Urinary bladder (tissue), 4 donors: ENCODE results near the gene FBXL19. TPM values are rescaled to one million over a fixed set of nuclear protein-coding genes. Genes with fewer than 3 reads are reported as not detected.
A peak's percentile ranks its signal among the peaks of the same experiment; 100 is the strongest.

Experiments used
- DNase-seq: peaks from one replicate; pipeline ENCODE4 v3.0.0-alpha.2; 2015; ENCODE audit errors: extremely low spot score
- H3K27ac ChIP-seq: one replicate; pipeline ENCODE4 v1.5.1; 2013; ENCODE audit warnings: low read depth, mild to moderate bottlenecking, moderate library complexity
- H3K36me3 ChIP-seq: one replicate; pipeline ENCODE4 v1.6.1; 2013; ENCODE audit warnings: mild to moderate bottlenecking, moderate library complexity; ENCODE audit not compliant: insufficient read depth
- H3K4me1 ChIP-seq: one replicate; pipeline ENCODE4 v1.6.1; 2013; ENCODE audit warnings: mild to moderate bottlenecking, moderate library complexity; ENCODE audit not compliant: insufficient read depth
- H3K4me3 ChIP-seq: one replicate; pipeline ENCODE4 v1.5.1; 2013; ENCODE audit warnings: low read depth, low read length
- WGBS: extraction: QIAGEN DNeasy Blood & Tissue Kit; methylation state at CpG from one replicate; pipeline ENCODE4 v1.1.7; 2013; 5-methylcytosine and 5-hydroxymethylcytosine counted together
- polyA plus RNA-seq: library from polyadenylated mRNA; stranded (reverse); fragments of 200-250 nt; gene quantifications from one replicate; pipeline ENCODE4 v1.2.3, GENCODE V29; 2013
- total RNA-seq: library from RNA; depleted of rRNA; stranded (reverse); fragments of >200 nt; gene quantifications from one replicate; pipeline ENCODE4 v1.2.3, GENCODE V29; 2014
- donor health status: healthy with polysubstance abuse.
- donor health status: healthy.

Gene FBXL19
- total and polyA plus RNA-seq, 2 donors = 9.6 to 15.2 TPM

DNA sequence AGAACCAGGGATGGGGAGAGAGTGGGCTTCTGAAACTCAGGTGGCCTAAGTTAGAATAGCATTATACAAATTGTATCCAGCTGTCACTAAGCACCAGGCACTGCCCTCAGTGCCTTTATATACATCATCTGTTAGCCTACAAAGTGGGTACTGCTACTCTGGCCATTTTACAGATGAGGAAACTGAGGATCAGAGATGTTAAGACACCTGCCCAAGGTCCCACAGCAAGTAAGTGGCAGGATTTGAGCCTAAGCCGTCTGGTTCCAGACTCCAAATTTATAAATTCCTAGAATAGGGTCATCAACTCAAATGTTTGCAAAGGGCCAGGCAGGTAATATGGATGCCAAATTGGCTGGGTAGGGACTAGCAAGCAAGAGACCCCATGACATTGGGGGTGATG, 27.8 kb downstream of the FBXL19 start:
- 43% methylated on average over 1 of the region's 1 CpG for WGBS
- peaks cover 2% of the 10 kb centered on the region for H3K4me1 ChIP-seq
- no peak for DNase-seq
- H3K27ac ChIP-seq = peak overlapping the region; percentile 72
- H3K36me3 ChIP-seq = no peaks in the 10 kb centered on the region
- no peak overlapping the region for H3K4me3 ChIP-seq

GRCh38 chr16:30951750-30952149, 28.4 kb downstream of the FBXL19 start:
- WGBS = 18% methylated on average over 3 of the region's 3 CpGs
- no peak for DNase-seq
- Histone ChIP-seq H3K4me1 (peaks cover 2% of the 10 kb centered on the region), H3K4me3 (no peak overlapping the region), H3K36me3 (no peaks in the 10 kb centered on the region), H3K27ac (peak overlapping the region; percentile 40)

DNA sequence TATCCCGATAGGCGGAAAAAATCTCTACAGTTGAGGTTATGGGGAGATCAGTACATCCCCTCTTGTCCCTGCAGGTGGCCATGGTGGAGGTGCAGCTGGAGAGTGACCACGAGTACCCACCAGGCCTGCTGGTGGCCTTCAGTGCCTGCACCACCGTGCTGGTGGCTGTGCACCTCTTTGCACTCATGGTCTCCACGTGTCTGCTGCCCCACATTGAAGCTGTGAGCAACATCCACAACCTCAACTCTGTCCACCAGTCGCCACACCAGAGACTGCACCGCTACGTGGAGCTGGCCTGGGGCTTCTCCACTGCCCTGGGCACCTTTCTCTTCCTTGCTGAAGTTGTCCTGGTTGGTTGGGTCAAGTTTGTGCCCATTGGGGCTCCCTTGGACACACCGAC, 29.7 kb downstream of the FBXL19 start:
- no peaks in the 10 kb centered on the region for H3K36me3 ChIP-seq
- WGBS = 80% methylated on average over 9 of the region's 9 CpGs
- DNase-seq = no peak
- no peak overlapping the region for H3K27ac ChIP-seq
- H3K4me3 ChIP-seq = no peak overlapping the region
- H3K4me1 ChIP-seq = peaks cover 2% of the 10 kb centered on the region

- DNase-seq = no peak
- WGBS = 34% methylated on average over 15 of the region's 15 CpGs
- Histone ChIP-seq H3K36me3 (no peaks in the 10 kb centered on the region), H3K4me3 (no peak overlapping the region), H3K27ac (no peak overlapping the region), H3K4me1 (peaks cover 5% of the 10 kb centered on the region)
These were observed 30.2 kb downstream of the FBXL19 start for GRCh38 chr16:30953511-30954124.

DNA sequence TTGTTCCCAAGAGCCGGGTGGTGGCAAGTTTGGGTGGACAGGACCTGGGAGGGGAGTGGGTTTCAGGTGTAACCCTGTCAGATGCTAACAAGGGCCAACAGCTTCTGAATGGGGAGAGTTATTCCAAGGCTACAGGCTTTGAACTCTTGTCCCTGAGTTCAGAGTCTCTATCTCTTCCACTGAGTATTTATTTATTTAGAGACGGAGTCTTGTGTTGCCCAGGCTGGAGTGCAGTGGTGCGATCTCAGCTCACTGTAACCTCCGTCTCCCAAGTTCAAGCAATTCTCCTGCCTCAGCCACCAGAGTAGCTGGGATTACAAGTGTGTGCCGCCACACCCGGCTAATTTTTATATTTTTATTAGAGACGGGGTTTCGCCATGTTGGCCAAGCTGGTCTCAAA, 31.6 kb downstream of the FBXL19 start:
- no peak for DNase-seq
- Histone ChIP-seq H3K27ac (no peak overlapping the region), H3K4me1 (peaks cover 7% of the 10 kb centered on the region), H3K4me3 (no peak overlapping the region), H3K36me3 (no peaks in the 10 kb centered on the region)
- 77% methylated on average over 8 of the region's 8 CpGs for WGBS

GRCh38 chr16:30956601-30957455, 33.5 kb downstream of the FBXL19 start:
- WGBS = 25% methylated on average over 42 of the region's 42 CpGs
- peak overlapping the region; percentile 82 for H3K27ac ChIP-seq
- H3K4me1 ChIP-seq = peaks cover 5% of the 10 kb centered on the region

GRCh38 chr16:30957456-30958174, 34.2 kb downstream of the FBXL19 start, which contains the start of gene SETD1A:
Gene SETD1A, plus strand, starts transcription at chr16:30957754. Its CDS starts 978 bp downstream, at chr16:30958732.
- DNase-seq = peak; percentile 91
- WGBS = under 1% methylated on average over 83 of the region's 85 CpGs
- Histone ChIP-seq H3K4me1 (peaks cover 5% of the 10 kb centered on the region), H3K36me3 (no peaks in the 10 kb centered on the region), H3K27ac (peak within 1 kb of the TSS; percentile 82), H3K4me3 (peak within 1 kb of the TSS; percentile 96)

More at GRCh38 chr16:30956601-30957455, 33.5 kb downstream of the FBXL19 start:
- no peaks in the 10 kb centered on the region for H3K36me3 ChIP-seq
- peak overlapping the region; percentile 96 for H3K4me3 ChIP-seq
- DNase-seq = no peak

DNA sequence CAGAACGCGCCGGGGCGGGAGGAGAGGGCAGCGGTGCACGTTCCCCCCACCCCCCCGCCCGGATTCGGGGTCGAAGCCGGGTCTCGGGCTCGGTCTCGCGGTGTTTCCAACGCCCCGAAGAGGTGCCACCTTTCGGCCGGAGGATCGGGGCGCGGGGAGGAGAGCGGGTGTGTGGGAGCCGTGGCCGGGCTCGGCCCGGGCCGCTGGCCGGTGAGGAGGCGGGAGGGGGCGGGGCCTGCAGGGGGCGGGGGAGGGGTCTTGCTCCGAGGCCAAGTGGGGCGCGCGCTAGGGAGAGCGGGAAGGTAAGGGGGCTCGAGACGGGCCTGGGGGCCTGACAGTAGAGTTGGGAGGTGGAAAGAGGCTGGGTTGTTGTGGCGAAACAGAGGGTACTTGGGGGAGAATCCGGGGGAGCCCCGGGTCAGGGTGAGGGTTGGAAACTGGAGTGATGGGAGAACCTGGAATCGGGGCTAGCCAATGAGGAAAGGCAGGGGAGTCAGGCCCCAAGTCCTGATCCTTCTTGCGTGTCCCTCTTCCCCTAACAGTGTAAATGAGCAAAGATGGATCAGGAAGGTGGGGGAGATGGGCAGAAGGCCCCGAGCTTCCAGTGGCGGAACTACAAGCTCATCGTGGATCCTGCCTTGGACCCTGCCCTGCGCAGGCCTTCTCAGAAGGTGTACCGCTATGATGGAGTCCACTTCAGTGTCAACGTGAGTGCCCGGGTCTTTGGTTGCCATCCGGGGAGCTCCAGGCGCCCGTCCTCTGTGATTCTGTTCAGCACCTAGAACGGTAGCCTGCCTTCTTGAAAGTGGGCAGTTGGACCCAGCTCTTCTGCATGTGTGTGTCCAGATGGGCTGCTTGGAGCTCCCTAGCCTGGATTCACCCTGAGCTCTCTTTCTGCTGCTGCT, 35.1 kb downstream of the FBXL19 start:
- 11% methylated on average over 54 of the region's 55 CpGs for WGBS
- Histone ChIP-seq H3K4me1 (peaks cover 5% of the 10 kb centered on the region), H3K4me3 (peak overlapping the region; percentile 96), H3K27ac (no peak overlapping the region), H3K36me3 (no peaks in the 10 kb centered on the region)
- DNase-seq = no peak

GRCh38 chr16:30961384-30961783, 38.0 kb downstream of the FBXL19 start:
- peaks cover 2% of the 10 kb centered on the region for H3K36me3 ChIP-seq
- DNase-seq = no peak

GRCh38 chr16:30963925-30964511, 40.6 kb downstream of the FBXL19 start:
- WGBS = 92% methylated on average over 18 of the region's 18 CpGs
- no peak for DNase-seq
- Histone ChIP-seq H3K27ac (no peak overlapping the region), H3K4me3 (no peak overlapping the region), H3K36me3 (peaks cover 2% of the 10 kb centered on the region), H3K4me1 (no peaks in the 10 kb centered on the region)

More at GRCh38 chr16:30961384-30961783, 38.0 kb downstream of the FBXL19 start:
- Histone ChIP-seq H3K4me3 (no peak overlapping the region), H3K27ac (no peak overlapping the region), H3K4me1 (peaks cover 5% of the 10 kb centered on the region)
- 94% methylated on average over 11 of the region's 11 CpGs for WGBS

- DNase-seq = no peak
- WGBS = 89% methylated on average over 33 of the region's 33 CpGs
- Histone ChIP-seq H3K27ac (no peak overlapping the region), H3K4me1 (no peaks in the 10 kb centered on the region), H3K4me3 (no peak overlapping the region), H3K36me3 (peaks cover 2% of the 10 kb centered on the region)
These were observed 41.3 kb downstream of the FBXL19 start for GRCh38 chr16:30964574-30965226.

GRCh38 chr16:30965436-30965835, 42.1 kb downstream of the FBXL19 start:
- Histone ChIP-seq H3K4me3 (no peak overlapping the region), H3K4me1 (no peaks in the 10 kb centered on the region), H3K36me3 (peaks cover 2% of the 10 kb centered on the region), H3K27ac (no peak overlapping the region)
- DNase-seq = no peak
- 87% methylated on average over 15 of the region's 15 CpGs for WGBS
